ELF-1 (cell line): ENCODE results near the gene ZNF148.
A peak's percentile ranks its signal among the peaks of the same experiment; 100 is the strongest.
"Not testable (repeated sequence)": the region's sequence is repeated elsewhere in the genome, so short reads cannot be mapped to it uniquely, and the experiment has no call there.

Experiments
- DNase-seq: peaks from one replicate; pipeline ENCODE4 v3.0.0-alpha.2; 2016; ENCODE audit warnings: low read depth, low spot score

ZNF148 gene

DNA sequence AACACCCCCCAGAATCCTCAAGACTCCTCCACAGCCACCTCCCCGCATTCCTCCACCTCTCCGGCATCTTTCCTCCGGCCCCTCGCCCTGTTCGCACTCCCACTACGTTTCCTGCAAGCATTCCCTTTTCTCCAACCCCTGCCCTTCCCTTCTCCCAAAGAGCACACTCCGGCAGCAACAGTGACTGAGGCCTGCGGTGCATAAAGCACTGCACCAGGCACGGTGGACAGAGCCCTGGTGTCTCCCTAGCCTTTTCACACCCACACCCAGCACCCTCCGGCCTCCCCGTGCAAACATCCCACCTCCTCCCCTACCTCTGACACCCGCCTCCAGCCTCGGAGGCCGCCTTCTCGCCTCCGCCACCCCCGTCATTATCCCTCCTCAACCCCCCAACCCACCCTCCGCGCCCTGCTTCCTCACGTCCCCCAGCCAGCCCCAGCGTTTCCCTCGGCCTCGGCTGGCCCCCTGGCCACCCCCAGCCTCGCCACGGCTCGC is 577 bp downstream of the ZNF148 start:
- DNase-seq = peak; percentile 68

DNA sequence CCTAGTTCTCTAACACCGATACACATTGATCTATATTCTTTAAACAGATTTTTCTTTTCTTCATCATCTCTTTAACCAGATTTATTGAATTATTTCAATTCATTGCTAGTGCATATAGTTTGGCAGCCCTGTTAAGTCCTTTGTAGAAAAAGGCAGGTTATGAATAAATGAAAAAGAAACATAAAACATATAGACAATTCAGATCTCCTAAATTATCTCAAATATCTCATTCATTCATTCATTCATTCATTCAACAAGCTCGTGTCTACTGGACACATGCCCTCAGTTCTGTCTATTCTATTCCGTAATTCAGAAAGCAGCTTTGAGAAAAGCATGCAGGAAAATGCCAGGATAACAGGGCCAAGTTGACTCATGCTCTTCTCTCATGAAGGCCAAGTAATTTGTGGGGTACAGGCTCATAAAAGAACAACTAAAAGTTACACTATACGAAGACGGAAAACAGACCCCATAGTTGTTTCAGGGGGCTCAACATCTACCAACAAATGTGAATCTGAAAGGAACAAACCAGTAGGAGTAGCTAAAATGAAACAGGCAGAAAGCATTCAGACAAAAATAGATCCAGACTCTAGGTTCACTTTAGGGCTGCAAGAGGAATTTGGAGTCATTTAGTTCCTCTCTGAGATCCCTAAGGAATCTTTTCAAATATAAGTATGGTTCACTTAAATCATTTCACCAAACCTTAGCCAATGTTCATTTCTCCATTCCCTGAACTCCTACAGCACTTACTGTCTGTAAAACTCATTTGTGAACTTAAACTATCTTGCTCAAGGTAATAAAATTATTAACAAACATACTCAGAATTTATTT is 7.5 kb downstream of the ZNF148 start:
- DNase-seq = no peak

DNA sequence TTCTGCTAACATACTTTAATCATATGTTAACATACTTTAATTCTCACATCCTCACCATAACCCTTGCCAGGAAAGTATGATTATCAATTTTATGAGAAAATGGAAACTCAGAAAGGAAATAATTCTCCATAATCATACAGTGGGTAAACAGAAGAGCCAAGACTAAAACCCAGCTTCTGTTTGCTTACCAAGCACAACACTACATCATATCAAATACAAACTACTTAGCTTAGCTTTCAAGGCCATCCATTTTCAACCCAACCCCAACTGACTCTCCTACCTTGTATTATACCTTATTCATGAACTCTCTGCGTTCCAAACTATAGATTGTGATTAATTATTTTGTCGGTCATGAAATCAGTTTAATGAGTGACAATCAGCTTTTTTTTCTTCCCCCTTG is 9.0 kb downstream of the ZNF148 start:
- DNase-seq = no peak

DNA sequence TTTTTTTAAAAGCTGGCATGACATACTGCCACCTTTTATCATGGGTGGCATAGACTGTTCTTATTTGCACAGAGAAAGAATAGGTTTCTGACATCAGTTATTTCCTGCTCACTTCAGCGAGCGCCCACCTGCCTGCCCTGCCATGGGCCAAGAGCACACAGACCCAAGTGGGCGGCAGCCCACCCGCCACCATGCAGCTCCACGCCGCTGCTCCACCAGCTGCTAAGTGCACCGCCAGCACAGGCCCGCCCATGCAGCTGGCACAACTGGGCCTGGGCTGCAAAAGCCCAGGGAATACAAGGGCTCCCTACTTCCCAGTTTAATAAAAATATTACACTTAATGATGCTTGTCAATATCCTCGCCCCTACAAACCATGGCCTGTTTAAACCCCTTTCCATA is 15.4 kb downstream of the ZNF148 start:
- no peak for DNase-seq

DNA sequence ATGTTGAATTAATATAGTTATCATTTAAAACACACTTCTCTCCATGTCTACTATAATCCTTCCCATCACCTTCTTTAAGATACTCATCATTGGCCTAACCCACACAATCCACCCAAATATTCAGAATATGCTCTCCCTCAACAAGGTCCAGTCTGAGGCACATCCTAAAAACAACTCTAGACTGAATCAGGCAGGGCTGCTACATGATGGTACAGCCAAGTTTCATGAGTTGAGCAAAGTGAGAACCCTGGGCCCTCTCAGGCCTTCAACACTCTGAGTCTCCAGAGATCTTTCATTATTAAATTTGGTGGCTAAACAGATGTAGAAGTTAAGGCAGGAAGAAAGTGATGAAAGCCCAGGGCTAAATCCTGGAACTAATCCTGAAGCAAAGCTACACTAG is 16.2 kb downstream of the ZNF148 start:
- DNase-seq = no peak

DNA sequence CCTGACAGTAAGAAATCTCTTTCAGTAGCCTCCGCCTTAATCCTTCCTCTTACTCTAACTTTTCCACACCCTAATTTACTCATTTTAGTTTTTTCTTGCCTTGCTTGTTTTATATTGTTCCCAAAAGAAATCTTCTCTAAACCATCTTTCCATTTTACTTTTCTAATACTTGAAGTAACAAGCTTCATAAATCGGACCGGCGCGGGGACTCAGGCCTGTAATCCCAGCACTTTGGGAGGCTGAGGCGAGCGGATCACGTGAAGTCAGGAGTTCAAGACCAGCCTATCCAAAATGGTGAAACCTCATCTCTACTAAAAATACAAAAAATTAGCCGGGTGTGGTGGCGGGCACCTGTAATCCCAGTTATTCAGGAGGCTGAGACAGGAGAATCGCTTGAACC is 17.3 kb downstream of the ZNF148 start:
- DNase-seq = no peak

DNA sequence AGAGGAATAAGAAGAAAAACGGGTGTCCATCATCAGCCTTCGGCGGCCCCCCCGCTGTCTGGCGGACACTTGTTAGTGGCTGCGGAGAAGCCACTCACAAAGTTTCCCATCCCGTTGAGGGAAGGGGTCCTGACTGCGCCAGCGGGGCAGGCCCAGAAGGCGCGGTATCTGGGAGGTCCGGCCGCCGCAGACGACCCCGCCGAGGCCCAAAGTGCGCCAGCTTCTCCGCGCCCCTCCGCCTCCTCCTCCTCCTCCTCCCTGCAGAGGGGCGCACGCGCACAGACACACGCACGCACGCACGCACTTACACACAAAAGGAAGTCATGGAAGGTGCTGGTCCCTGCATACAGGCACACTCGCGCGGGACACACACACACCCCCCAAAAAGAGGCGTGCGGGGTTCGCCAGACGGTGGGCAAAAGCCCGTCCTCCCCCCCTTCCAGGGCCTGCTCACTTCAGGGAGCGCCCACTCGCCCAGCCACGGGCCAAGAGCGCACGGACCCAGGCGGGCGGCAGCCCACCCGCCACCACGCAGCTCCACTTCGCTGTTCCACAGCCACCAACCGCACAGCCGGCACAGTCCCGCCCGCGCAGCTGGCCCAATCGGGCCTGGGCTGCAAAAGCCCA is 18.0 kb downstream of the ZNF148 start:
- peak; percentile 73 for DNase-seq

DNA sequence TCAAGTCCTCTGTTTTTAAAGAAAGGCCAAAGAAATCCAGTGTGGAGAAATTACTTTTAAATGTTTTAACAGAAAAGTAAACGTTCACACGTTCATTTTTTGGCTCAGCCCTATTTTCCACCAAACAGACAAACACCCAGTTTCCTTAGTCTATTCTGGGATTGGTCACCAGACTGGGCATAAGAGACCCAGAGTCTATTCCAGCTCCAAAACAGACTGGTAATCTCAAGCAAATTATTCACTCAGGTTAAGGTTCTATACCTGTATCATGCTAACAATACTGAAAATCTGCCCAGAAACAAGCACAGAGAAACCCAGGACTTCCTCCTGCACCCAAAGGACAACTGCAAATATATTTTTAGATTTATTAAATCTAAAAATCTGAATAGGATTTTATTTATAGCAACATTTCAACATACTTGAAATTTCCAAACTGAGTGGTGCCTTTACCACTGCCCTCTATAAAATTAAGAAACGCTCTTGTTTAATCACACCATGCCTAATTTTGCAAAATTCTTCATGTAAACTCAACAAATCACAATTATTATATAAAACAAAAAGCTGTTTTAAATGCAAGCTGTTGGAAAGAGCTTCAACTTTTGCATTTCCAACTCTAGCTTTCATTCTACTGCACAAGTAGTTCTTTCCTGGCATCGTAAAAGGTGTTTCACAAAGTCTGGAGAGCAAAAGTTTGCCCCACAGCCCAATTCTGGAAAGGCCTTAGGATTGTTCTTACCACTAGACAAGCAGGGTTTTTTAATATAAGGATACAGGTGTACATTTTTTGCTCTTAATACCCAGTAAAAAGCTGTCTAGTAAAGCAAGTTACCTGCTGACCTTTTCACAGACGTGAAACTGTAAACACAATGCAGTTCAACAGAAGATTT is 18.7 kb downstream of the ZNF148 start:
- DNase-seq = no peak

DNA sequence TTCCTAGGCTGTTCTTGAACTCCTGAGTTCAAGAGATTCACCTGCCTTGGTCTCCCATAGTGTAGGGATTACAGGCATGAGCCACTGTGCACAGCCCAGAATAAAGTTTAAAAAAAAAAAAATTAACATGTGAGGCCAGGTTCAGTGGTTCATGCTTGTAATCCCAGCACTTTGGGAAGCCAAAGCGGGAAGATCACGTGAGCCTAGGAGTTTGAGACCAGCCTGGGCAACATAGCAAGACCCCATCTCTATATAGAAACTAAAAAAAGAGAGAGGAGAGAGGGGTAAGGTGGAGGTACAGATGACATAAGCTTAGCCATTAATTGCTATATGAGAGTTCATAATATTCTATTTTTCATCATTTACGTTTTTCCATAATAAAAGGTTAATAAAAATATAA is 21.5 kb downstream of the ZNF148 start:
- no peak for DNase-seq

DNA sequence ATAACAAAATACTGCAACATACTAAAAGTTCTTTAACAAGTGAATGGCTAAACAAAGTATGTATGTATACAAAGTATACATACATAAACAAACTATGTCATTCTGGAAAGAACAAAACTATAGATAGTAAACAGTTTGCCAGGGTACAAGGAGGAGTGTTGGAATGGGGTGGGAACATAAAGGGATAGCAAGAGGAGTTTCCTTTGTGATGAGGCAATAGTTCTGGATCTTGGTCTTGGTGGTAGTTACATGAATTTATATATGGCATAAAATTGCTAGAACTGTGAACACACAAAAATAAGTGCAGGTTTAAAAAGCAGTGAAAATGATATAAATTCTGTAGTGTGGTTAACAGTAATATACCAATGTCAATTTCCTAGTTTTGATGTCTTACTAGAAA is 22.0 kb downstream of the ZNF148 start:
- no peak for DNase-seq

DNA sequence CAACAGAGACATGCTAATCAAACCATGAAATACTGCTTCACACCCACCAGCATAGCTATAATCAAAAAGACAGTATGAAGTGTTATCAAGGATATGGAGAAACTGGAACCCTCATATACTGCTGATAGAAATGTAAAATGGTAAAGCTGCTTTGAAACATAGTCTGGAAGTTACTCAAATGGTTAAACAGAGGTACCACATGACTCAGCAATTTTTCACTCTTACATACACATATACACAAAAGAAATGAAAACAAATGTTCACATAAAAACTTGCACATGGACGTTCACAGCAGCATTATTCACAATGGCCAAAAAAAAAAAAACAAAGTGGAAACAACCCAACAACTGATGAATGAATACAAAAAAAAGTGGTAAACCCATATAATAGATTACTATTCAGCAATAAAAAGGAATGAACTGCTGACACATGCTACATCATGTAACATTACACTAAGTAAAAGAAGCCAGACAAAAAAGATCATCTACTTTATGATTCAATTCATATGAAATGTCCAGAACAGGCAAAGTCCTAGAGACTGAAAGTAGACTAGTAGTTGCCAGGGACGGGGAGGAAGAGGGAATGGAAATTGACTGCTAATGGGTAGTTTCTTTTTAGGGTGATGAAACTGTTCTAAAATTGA is 23.2 kb downstream of the ZNF148 start:
- DNase-seq = no peak

DNA sequence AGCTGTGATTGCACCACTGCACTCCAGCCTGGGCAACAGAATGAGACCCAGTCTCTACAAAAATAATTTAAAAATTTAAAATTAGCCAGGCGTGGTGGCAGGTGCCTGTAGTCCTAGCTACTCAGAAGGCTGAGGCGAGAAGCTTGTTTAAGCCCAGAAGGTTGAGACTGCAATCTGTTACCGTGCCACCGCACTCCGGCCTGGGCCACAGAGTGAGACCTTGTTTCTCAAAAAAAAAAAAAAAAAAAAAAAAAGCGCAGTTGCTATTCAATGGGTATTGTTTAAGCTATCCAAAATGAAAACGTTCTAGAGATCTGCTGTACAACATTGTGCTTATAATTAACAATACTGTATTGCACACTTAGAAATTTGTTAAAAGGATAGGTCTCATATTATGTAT is 24.0 kb downstream of the ZNF148 start:
- DNase-seq = no peak

DNA sequence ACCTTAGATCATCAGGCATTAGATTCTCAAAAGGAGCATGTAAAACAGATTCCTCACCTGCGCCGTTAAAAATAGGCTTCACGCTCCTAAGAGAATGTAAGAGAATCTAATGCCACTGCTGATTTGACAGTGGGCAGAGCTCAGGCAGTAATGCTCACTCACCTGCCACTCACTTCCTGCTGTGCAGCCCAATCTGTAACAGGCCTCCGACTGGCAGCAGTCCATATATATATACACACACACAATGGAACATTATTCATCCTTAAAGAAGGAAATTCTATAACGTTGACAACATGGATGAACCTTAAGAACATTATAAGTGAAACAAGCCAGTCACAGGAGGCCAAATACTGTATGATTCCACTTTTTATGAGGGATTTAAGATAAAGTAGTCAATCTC is 24.5 kb downstream of the ZNF148 start:
- DNase-seq = no peak

DNA sequence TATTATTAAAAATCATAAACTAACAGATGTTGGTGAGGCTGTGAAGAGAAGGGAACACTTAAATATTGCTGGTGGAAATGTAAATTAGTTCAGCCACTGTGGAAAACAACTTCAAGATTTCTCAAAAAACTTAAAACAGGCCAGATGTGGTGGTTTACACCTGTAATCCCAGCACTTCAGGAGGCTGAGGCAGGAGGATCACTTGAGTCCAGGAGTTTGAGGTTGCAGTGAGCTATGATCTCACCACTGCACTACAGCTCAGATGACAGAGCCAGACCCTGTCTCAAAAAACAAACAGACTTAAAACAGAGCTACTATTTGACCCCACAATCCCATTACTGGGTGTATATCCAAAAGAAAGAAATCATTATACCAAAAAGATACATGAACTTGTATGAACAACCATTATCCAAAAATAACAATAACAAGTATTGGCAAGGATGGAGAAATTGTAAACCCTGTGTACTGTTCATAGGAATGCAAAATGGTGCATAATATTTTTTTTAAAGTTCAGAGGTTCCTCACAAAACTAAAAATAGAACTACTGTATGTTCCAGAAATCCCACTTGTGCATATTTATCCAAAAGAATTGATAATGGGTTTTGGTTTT is 25.5 kb downstream of the ZNF148 start:
- DNase-seq = no peak

DNA sequence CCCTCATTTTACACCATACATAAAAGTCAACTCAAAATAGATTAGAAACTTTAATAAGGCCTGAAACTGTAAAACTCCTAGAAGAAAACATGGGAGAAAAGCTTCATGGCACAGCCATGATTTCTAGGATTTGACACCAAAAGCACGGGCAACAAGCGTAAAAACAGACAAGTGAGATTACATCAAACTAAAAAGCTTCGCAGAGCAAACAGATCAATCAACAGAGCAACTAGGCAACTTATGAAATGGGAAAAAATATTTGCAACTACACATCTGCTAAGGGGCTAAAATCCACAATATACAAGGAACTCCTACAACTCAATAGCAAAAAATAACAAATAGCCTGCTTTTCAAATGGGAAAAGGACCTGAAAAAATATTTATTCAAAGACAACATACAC is 26.1 kb downstream of the ZNF148 start:
- DNase-seq = no peak

DNA sequence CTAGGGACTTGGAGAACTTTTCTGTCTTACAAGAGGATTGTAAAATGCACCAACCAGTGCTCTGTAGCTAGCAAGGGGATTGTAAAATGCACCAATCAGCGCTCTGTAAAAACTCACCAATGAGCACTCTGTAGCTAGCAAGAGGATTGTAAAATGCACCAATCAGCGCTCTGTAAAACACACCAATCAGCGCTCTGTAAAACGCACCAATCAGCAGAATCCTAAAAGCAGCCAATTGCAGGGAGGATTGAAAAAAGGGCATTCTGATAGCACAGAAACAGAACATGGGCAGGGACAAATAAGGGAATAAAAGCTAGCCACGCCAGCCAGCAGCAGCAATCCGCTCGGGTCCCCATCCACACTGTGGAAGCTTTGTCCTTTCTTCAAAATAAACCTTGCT is 31.8 kb downstream of the ZNF148 start:
- not testable (repeated sequence) for DNase-seq

DNA sequence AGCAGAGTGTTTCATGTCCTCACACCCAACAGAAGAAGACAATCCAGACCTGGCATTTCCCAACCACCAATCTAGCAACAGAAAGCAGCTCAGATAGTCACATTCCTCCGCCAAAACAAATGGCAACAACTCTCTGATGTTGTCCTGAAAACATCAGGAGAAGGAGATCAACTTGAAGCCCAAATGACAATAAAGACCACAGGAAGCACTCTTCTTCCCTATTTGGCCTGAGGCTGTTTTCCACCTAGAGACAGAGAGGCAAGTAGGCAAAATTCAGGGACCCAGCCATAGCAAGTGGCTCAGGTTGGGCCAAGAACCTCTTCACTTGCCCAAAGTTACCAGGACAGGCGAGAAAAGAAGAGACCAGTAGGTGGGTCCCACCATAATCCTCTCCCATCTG is 35.0 kb downstream of the ZNF148 start:
- peak; percentile 77 for DNase-seq

DNA sequence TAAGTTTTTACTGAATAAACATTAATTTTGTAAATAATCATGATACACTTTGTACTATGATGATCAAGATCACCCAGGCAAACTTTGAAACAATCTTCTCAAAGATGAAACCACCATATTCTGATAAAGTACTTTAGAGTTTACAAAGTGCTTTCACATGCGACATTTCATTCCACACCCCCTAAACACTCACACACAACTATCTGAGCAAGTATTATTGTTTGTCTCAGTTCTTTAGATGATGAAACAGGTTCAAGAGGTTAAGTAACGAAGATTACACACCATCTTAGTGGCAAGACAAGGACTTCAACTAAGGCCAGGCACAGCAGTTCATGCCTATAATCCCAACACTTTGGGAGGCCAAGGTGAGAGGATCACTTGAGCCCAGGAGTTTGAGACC is 37.6 kb downstream of the ZNF148 start:
- no peak for DNase-seq

DNA sequence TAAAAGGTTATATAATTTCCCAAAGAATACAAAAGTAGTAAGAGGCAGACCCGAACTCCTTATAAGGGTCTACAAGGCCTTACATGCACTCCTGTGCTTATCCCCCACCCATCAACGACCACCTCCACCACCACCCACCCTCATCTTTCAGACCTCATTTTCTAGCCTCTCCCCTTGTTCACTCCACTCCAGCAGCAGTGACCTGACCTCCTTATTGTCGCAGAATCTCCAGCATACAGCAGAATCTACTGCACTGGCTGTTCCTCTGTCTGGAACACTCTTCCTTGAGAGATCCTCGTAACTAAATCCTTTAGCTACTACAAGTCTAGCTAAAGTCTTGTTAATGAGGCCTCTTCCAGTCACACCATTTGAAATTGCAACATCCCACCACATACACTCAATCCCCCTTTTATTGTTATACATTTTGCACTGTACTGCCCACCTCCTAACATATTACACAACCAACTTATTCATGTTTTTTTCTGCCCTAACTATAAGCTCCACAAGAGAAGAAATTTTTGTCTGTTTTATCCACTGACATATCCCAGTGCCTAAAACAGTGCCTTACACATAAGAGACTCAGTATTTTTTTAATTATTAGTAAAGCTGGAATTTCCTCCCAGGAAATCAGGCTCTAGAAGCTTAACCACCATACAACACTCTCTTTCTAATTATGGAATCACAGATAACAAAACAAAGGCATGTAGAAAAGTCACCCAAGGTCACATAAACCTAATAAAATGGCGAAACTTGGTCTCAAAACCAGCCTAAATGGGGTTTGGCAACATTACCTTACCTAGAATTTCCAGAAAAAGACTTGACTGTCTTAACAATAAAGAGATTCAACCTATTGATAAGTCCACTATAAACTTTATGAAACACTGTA is 40.2 kb downstream of the ZNF148 start:
- DNase-seq = no peak

DNA sequence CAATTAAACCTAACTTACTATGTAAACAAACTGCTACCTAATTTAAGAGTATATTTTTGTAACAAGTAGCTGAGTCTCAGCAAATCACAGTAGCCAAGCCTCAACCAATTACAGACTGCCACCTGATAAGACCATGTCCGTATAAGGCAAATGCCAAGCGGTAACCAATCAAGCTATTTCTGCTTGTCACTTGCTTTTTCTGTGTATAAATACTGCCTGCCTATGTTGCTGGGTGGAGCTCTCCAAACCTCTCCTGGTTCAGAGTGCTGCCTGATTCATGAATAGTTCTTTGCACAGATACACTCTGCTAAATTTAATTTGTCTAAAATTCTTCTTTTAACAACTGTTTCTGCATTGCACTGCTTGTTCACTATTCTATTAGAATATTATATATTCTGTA is 42.6 kb downstream of the ZNF148 start:
- DNase-seq = no peak
